GM18508 (cell line): Measurements from ENCODE around the gene PDE4A.
"Not testable (repeated sequence)": the region's sequence is repeated elsewhere in the genome, so short reads cannot be mapped to it uniquely, and the experiment has no call there.

Experiments
- ATAC-seq: cut with Tn5 transposase; IDR thresholded peaks from one replicate; pipeline ENCODE4 v1.9.1; 2021; ENCODE audit warnings: moderate number of reproducible peaks; ENCODE audit not compliant: insufficient read depth, unreplicated experiment

Gene PDE4A

DNA sequence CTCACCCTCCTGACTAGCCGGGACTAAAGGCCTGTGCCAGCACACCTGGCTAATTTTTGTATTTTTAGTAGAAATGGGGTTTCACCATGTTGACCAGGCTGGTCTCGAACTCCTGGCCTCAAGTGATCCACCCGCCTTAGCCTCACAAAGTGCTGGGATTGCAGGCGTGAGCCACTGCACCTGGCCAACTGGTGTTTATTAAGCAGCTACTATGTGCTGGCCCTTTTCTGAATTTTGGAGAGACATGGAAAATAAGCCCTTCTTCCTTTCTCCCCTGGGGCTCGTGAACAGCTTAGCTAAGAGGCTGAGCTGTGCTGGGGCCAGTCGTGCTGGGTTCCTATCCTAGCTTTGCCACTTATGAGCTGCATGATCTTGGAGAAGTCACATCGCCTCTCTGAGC is 38.4 kb downstream of the PDE4A start:
- ATAC-seq: not testable (repeated sequence)

DNA sequence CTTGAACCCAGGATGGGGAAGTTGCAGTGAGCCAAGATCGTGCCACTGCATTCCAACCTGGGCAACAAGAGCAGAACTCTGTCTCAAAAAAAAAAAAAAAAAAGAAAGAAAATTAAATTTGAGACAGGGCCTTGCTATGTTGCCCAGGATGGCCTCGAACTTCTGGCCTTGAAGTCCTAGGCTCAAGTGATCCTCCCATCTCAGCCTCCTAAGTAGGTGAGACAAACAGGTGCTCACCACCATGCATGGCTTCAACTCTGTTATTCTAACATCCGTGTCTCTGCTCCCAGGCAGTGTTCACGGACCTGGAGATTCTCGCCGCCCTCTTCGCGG is 40.3 kb downstream of the PDE4A start:
- no peak for ATAC-seq

DNA sequence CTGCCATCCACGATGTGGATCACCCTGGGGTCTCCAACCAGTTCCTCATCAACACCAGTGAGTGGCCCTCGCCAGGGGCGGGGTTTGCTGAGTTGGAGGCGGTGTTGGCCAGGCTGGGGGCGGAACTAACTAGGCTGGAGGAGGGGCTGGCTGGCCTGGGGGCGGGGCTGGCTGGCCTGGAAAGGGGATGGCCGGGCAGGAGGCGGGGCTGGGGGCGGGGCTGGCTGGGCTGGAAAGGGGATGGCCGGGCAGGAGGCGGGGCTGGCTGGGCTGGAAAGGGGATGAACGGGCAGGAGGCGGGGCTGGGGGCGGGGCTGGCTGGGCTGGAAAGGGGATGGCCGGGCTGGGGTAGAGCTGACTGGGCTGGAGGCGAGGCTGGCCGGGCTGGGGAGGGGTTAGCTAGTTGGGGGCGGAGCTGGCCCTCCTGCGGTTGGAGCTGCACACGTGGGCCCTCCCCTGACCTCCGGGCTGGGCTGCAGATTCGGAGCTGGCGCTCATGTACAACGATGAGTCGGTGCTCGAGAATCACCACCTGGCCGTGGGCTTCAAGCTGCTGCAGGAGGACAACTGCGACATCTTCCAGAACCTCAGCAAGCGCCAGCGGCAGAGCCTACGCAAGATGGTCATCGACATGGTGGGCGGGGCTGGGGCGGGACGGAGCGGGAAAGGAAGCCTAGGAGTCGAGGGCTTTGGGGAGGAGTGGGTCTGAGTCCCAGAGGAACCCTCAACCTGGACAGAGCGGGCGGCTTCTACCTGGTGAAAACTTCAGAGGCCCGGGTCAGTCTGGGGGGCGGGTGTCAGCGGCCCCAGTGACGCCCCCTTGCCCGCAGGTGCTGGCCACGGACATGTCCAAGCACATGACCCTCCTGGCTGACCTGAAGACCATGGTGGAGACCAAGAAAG is 41.0 kb downstream of the PDE4A start:
- ATAC-seq: no peak

DNA sequence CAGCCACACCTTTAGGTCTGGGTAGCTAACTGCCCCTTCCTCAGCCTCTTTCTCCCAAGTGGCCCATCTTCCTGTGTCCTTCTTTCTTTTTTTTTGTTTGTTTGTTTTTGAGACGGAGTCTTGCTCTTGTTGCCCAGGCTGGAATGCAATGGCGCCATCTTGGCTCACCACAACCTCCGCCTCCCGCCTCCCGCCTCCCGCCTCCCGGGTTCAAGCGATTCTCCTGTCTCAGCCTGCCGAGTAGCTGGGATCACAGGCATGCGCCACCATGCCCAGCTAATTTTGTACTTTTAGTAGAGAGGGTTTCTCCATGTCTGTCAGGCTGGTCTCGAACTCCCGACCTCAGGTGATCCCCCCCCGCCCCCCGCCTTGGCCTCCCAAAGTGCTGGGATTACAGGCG is 41.7 kb downstream of the PDE4A start:
- not testable (repeated sequence) for ATAC-seq

DNA sequence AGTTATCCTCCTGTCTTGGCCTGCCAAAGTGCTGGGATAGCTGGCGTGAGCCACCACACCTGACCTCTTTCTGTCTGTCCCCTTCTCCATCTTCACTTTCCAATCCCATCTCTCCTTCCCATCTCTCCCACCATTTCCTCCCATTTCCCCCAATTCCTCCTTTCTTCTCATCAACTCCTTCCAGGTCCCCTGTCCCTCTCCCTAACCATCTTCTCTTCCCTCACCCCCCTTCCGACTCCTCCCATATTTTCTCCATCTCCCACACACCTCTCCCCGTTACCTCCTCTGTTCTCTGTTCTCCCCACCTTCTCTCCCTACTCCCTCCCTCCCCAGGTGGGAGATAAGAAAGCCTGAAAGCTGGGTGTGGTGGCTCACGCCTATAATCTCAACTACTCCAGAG is 42.2 kb downstream of the PDE4A start:
- ATAC-seq: no peak

DNA sequence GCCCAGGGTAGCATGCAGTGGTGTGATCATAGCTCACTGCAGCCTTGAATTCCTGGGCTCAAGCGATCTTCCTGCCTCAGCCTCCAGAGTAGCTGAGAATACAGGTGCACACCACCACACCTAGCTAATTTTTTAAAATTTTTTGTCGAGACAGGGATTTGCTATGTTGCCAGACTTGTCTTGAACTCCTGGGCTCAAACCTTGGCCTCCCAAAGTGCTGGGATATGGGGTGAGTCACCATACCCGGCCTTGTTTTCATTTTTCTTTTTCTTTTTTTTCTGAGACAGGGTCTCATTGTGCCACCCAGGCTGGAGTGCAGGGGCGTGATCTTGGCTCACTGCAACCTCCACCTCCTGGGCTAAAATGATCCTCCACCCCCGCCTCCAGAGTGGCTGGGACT is 44.1 kb downstream of the PDE4A start:
- no peak for ATAC-seq

DNA sequence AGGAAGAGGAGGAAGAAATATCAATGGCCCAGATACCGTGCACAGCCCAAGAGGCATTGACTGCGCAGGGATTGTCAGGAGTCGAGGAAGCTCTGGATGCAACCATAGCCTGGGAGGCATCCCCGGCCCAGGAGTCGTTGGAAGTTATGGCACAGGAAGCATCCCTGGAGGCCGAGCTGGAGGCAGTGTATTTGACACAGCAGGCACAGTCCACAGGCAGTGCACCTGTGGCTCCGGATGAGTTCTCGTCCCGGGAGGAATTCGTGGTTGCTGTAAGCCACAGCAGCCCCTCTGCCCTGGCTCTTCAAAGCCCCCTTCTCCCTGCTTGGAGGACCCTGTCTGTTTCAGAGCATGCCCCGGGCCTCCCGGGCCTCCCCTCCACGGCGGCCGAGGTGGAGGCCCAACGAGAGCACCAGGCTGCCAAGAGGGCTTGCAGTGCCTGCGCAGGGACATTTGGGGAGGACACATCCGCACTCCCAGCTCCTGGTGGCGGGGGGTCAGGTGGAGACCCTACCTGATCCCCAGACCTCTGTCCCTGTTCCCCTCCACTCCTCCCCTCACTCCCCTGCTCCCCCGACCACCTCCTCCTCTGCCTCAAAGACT is 46.9 kb downstream of the PDE4A start:
- no peak for ATAC-seq

DNA sequence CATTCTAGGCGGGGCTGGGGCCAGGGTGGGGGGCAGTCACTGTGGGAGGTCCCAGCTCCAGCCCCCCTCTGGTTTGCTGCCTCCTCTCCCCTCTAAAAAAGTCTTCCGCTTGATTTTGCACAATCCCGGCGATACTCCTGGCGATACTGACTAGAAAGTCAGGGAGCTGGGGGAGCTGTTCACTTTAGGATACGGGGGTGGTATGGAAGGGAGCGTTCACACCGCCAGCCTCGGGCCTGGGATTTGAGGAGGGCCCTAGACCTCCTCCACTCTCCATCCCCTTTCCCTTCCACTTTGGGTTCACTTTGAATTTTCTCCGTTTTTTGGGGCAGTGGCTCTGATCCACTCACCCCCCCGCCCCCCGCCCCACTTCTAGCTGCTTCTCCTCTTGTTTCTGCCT is 47.8 kb downstream of the PDE4A start:
- ATAC-seq: no peak

DNA sequence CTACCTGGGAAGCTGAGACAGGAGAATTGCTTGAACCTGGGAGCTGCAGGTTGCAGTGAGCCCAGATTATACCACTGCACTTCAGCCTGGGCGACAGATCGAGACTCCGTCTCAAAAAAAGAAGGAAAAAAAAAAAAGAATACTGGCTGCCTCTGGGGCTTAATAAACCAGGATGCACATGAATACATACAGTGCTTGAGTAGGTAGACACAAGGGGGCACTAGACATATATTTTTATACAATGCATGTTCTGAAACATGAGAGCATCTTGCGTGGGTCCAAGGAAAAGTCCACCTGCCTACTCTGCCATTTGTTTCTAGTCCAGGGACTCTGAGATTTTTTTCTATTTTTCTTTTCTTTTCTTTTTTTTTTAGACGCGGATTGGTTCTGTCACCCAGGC is 51.6 kb downstream of the PDE4A start:
- ATAC-seq: no peak

DNA sequence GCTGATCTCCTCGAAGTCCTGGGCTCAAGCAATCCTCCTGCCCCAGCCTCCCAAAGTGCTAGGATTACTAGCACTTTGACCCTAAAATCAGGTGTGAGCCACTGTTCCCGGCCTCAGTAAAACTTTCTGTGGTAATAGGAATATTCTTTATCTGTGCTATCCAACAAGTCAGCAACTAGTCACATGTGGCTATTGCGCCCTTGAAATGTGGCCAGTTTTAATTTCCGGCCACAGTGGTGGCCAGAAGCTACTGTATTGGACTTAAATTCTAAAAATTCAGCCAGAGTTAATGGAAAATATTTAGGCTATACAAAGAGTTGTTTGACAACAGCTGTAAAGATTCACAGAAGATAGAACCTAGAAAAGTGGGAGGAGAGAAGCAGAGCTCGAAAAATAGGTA is 52.9 kb downstream of the PDE4A start:
- ATAC-seq: no peak

DNA sequence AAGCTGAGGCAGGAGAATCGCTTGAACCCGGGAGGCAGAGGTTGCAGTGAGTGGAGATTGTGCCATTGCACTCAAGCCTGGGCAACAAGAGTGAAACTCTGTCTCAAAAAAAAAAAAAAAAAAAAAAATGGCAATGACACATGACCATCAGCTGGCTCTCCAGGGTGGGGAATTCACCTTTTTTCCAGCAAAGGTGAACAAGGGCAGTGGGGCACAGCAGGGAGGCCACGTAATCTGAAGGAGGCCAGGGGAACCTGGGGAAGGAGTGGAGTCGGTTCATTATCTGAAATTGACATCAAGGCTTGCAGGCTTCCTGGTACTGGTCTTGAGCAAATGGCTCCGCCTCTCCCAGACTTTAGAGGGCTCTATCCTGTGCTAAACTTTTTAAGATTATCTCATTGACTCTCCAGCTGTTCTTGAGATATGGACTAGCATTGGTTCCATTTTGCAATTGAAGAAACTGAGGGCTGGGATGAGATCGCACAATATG is 54.7 kb downstream of the PDE4A start:
- ATAC-seq: no peak

DNA sequence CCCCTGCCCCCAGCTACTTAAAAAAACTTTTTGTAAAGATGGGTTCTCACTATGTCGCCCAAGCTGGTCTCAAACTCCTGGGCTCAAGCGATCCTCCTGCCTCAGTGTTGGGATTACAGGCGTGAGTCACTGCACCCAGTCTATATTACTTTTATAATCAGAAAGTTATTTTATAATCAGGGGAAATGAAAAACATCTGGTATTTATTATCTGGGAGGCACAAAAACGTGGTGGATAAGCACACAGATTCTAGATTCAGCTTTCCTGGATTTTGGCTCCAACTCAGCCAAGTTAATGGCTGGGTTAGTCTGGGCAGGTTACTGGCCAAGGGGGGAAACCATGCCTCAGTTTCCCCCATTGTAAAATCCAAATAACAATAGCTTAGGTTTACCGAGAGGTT is 58.1 kb downstream of the PDE4A start:
- ATAC-seq: no peak

DNA sequence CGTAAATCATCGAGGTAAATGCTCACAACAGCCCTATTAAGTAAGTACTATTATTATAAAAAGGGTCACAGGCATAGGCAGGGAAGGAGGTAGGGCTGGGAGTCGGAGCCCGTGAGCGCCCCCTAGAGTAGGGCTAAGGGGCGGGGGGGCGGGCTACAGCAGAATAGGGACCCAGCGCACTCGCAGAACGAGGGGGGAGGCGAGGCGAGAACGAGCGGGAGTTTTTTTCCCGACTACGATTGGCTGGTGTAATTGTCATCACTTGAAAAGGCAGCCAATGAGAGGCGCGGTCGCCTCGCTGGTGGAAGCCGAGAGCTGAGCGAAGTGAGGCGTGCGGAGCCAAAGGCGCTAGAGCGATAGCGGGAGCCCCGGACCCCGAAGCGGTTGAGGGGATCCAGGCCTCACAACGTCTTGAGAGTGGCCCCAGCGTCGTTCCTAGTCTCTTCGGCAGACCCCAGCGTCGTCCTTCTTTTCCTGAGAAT is 58.6 kb downstream of the PDE4A start:
- ATAC-seq: no peak

DNA sequence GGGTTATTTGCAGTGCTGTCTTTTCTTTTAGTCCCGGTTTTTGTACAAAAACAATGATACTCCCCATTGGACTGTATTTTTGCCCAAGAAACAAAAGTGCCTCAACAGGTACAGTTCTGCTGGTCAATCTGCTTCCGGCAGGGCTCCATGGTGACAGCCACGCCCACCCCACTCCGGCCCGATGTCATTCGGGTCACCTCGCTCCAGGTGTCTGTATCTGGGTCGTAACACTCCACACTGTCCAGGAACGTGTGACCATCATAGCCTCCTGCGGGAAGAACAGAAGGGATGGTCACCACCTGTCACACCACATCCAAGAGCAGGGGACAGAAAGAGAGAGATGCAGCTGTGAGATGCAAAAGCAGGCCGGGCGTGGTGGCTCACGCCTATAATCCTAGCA is 66.2 kb downstream of the PDE4A start:
- no peak for ATAC-seq

DNA sequence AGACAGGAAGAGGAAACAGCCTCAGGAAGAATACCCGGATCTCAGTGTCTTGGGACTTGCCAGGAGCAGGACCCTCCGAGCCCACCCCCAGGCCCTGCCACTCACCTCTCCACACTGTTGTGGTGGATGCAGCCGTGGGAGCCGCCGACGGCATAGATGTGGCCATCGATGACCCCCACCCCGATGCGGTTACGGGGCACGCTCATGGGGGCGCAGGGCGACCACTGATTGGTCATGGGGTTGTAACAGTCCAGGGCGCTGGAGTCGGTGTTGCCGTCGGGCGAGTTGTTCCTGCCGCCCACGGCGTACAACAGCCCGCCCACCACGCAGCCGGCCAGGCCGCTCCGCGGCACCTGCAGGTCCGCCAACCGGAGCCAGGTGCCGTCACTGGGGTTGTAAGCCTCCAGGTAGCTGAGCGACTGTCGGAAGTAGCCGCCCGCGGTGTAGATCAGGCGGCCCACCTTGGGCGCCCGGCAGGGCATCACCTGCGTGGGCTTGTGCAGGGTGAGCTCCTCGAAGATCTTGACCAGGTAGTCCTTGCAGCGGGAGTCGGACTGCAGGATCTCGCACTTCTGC is 71.2 kb downstream of the PDE4A start:
- ATAC-seq: no peak

DNA sequence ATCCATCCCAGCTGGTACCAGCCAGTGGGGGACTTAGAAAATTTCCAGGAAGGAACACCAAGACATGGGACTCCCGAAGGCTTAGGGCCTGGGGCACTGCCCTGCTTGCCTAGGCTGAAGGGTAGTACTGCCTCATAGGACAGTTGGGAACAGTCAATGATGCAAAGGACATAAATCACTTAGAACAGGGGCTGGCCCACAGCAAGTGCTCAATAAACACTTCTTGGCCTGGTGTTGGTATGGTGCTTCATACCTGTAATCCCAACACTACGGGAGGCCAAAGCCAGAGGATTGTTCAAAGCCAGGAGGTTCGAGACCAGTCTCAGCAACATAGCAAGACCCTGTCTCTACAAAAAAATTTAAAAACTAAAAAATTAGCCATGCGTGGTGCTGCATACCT is 77.0 kb downstream of the PDE4A start:
- no peak for ATAC-seq

DNA sequence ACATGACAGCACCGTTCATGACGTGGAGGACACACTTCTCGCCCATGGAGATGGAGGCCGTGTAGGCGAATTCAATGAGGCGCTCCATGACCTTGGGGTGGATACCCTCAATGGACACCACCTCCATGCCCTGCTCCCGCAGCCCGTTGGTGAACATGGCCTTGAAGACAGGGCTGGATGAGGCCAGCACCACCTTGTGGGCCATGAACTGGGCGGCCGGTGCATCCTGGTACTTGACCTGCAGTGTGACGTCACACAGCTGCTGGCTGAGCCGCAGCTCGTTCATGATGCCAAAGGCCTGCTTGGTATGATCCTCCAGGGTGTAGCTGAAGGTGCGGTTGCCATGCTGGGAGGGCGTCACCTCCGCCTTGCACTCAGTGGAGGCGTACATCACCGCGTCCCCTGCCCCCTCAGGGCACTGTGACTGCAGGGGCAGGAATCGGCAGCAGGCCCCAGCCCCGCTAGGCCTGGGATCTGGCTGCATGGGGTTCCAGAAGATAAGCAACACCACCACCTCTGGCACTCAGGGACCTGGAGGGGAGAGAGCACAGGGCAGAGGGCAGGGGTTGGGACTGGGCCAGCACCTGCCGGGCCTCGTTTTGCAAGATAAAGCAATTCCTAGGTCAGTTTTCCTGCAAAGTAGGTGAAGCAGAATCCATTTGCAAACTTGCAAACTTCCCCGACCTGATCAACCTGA is 79.4 kb downstream of the PDE4A start:
- ATAC-seq: no peak

DNA sequence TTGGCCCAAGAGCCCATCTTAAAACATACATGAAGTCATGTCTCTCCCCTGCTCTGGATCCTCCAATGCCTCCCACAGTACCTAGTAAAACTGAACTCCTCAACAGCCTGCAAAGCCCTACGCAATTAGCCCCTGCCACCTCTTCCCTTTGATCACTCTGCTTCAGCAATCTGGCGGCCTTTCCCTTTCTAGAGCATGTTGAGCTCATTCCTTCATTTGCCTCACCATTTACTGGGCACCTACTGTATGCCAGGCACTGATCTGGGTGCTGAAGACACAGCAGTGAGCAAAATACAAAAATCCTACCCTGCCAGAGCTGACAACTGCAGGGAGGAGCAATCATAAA is 79.9 kb downstream of the PDE4A start:
- no peak for ATAC-seq

DNA sequence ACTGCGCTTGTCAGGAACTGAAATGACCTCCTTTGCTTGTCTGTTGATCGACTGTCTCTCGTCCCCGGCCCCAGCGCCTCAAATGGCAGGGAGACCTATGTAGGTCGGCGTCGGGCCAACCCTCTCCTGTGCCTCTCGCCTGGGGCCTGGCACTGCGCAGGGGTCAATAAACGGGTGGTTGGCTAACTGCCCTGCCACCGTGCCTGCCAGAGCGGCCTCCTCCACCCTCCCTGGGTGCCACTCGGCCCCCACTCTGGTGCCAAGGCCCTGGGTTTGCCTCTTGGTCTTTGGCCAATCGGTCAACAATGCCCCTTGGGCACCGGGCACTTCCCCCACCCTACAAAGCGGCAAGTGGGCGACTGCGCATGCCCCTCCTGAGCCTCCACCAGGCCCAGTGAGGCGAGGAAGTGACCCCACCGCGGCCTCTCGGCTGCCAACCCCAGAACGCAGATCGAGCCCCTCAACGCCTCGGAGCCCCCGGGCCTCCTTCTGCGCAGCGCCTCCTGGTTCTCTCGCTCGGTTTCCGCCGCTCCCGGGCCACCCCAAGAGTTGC is 81.7 kb downstream of the PDE4A start:
- ATAC-seq: no peak

DNA sequence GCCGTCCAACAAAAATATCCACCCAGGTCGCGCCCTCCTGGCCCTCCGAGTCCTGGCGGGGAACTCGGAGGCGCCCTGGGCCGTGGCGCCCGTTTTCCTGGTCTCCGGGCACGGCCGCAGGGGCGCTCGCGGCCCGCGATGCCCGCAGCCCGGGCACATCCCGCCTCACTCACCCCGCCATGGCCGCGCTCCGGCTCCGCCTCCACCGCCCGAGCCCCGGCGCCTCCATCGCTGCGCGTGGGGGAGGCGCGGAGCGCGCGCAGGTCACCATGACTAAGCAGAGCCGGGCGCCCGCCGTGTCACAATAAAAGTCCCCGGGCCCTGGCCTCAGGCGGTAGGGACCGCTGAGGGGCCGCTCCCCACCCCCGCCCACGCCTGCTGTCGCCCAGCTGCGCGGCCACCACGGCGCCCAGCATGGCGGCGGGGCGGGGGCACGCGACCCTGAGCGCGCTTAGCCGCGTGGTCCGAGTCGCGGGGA is 82.2 kb downstream of the PDE4A start:
- ATAC-seq: no peak
